Osteocyte (in vitro differentiated cells): ENCODE measurements around the gene DYRK1A. TPM values are rescaled to one million over a fixed set of nuclear protein-coding genes. Genes with fewer than 3 reads are reported as not detected.

Experiments
- DNase-seq: peaks from one replicate; pipeline ENCODE4 v3.0.0; 2021; ENCODE audit warnings: mixed read lengths; ENCODE audit not compliant: unreplicated experiment; ENCODE audit errors: extremely low spot score
- H3K27ac Mint-ChIP-seq: one replicate; pipeline ENCODE4 v1.8.0; 2021; ENCODE audit warnings: mild to moderate bottlenecking, mixed read lengths; ENCODE audit not compliant: unreplicated experiment
- H3K27me3 Mint-ChIP-seq: one replicate; pipeline ENCODE4 v1.8.0; 2021; ENCODE audit warnings: mixed read lengths; ENCODE audit not compliant: unreplicated experiment
- H3K36me3 Mint-ChIP-seq: one replicate; pipeline ENCODE4 v1.8.0; 2021; ENCODE audit warnings: mixed read lengths; ENCODE audit not compliant: unreplicated experiment
- H3K4me1 Mint-ChIP-seq: one replicate; pipeline ENCODE4 v1.8.0; 2021; ENCODE audit warnings: mixed read lengths; ENCODE audit not compliant: unreplicated experiment
- H3K4me3 Mint-ChIP-seq: one replicate; pipeline ENCODE4 v1.8.0; 2021; ENCODE audit warnings: mild to moderate bottlenecking, moderate library complexity, mixed read lengths; ENCODE audit not compliant: unreplicated experiment
- H3K9me3 Mint-ChIP-seq: one replicate; pipeline ENCODE4 v1.8.0; 2021; ENCODE audit warnings: mixed read lengths; ENCODE audit not compliant: unreplicated experiment
- total RNA-seq: library from RNA; stranded (reverse); gene quantifications from 2 replicates; pipeline ENCODE4 v1.2.1, GENCODE V29; 2021
- TF ChIP-seq, protein P1 (sequence below): fragments of 200-600 bp; sonication (generic); IDR thresholded peaks from 2 replicates; pipeline ENCODE4 v1.5.0; 2021; ENCODE audit warnings: antibody characterized with exemption, mild to moderate bottlenecking, moderate library complexity

DYRK1A gene
- total RNA-seq, 1 donor from 2014 or later = 63.2 TPM

GRCh38 chr21:37445228-37445627 is 78.7 kb downstream of the DYRK1A start:
- Mint-ChIP-seq H3K27ac (peak overlapping the region; percentile 2), H3K4me1 (peaks cover 36% of the 10 kb centered on the region), H3K36me3 (peaks cover 8% of the 10 kb centered on the region), H3K27me3 (no peaks in the 10 kb centered on the region), H3K9me3 (no peaks in the 10 kb centered on the region), H3K4me3 (no peak overlapping the region)
- no peak for DNase-seq
- TF ChIP-seq, protein P1, sequence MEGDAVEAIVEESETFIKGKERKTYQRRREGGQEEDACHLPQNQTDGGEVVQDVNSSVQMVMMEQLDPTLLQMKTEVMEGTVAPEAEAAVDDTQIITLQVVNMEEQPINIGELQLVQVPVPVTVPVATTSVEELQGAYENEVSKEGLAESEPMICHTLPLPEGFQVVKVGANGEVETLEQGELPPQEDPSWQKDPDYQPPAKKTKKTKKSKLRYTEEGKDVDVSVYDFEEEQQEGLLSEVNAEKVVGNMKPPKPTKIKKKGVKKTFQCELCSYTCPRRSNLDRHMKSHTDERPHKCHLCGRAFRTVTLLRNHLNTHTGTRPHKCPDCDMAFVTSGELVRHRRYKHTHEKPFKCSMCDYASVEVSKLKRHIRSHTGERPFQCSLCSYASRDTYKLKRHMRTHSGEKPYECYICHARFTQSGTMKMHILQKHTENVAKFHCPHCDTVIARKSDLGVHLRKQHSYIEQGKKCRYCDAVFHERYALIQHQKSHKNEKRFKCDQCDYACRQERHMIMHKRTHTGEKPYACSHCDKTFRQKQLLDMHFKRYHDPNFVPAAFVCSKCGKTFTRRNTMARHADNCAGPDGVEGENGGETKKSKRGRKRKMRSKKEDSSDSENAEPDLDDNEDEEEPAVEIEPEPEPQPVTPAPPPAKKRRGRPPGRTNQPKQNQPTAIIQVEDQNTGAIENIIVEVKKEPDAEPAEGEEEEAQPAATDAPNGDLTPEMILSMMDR = no peak

GRCh38 chr21:37446552-37446951 is 80.0 kb downstream of the DYRK1A start:
- Mint-ChIP-seq H3K4me1 (peaks cover 43% of the 10 kb centered on the region), H3K27ac (no peak overlapping the region), H3K4me3 (no peak overlapping the region), H3K9me3 (no peaks in the 10 kb centered on the region), H3K36me3 (peaks cover 10% of the 10 kb centered on the region), H3K27me3 (no peaks in the 10 kb centered on the region)
- TF ChIP-seq, protein P1 = no peak
- DNase-seq = no peak

DNA sequence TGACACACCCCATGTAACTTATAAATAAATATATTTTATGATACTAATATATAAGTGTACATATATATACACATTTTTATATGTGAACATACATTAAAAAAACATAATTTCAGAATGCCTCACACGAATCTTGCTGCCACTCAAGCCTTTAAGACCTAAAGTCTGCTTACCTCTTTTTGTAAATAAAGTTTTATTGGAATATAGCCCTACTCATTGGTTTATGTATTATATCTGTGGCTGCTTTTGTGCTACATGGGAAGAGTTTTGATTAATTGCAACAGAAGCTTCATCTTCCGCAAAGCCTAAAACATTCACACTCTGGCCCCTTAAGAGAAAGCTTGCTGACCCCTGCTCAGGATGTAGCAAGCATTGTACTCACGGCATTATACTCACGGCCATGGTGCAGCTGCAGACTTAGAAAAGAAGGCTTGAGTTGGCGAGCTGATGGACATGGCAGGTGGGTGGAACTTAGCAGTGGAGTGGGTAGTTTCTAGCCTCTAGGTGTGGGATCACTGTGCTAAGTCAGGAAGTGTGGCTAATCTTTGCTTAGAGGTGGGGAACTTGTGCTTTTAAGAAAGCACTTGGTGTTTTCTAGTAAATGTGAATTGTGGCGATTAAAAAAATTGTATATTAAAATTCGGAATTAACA is 80.8 kb downstream of the DYRK1A start:
- no peaks in the 10 kb centered on the region for H3K27me3 Mint-ChIP-seq
- DNase-seq = no peak
- H3K4me3 Mint-ChIP-seq = no peak overlapping the region
- H3K9me3 Mint-ChIP-seq = no peaks in the 10 kb centered on the region
- TF ChIP-seq, protein P1 = no peak
- H3K4me1 Mint-ChIP-seq = peaks cover 45% of the 10 kb centered on the region
- peaks cover 10% of the 10 kb centered on the region for H3K36me3 Mint-ChIP-seq
- no peak overlapping the region for H3K27ac Mint-ChIP-seq

- Mint-ChIP-seq H3K27me3 (no peaks in the 10 kb centered on the region), H3K4me3 (no peak overlapping the region), H3K9me3 (no peaks in the 10 kb centered on the region), H3K4me1 (peaks cover 52% of the 10 kb centered on the region), H3K27ac (no peak overlapping the region), H3K36me3 (peaks cover 7% of the 10 kb centered on the region)
- TF ChIP-seq, protein P1 = no peak
- no peak for DNase-seq
These were observed 82.8 kb downstream of the DYRK1A start for GRCh38 chr21:37449302-37449937.

DNA sequence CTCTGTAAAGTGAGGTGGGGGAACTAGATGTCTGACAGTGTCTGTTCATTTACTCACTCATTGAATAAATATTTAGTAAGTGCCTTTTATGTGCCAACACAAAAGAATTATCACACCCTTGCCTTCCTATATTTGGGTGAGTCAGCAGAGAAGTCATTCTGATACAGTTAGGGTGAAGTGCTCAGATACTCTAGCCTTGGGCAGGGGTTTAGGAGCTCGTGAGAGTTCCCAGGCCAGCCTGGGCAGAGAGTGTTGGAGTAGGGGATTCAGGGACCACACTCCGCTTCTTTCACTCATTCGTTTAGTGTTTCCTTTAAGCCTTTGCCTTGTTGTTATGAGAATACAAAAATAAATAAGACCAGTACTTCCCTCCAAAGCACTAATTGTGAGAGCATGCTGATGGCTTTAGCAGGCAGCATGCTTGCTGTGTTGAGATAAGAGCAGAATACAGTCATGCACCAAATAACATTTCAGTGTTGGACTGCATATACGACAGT is 83.9 kb downstream of the DYRK1A start:
- H3K27me3 Mint-ChIP-seq = no peaks in the 10 kb centered on the region
- peak overlapping the region; percentile 27 for H3K27ac Mint-ChIP-seq
- H3K36me3 Mint-ChIP-seq = peaks cover 9% of the 10 kb centered on the region
- H3K4me1 Mint-ChIP-seq = peaks cover 54% of the 10 kb centered on the region
- H3K4me3 Mint-ChIP-seq = no peak overlapping the region
- DNase-seq = no peak
- TF ChIP-seq, protein P1 = no peak
- no peaks in the 10 kb centered on the region for H3K9me3 Mint-ChIP-seq
